ENCODE data around the gene TIGD1.

The TIGD1 gene

GRCh38 chr2:232540441-232541041, 9.8 kb downstream of the TIGD1 start:
- H3K4me3 ChIP-seq (ENCODE audit: low read depth, low read length), result no peak overlapping the region
- TF ChIP-seq CTCF (IDR thresholded peaks at IDR 0.05; ENCODE audit: insufficient read depth, low read depth, low read length, missing control alignments), result no peak
- no peak for DNase-seq (ENCODE audit: low read depth)

GRCh38 chr2:232539298-232540231, 10.8 kb downstream of the TIGD1 start, which contains the start of gene CHRNG:
Gene CHRNG (plus strand): TSS chr2:232539692. CDS start chr2:232539748, 56 bp downstream.
- DNase-seq (ENCODE audit: low read depth), result no peak
- no peak within 1 kb of the TSS for H3K4me3 ChIP-seq (ENCODE audit: low read depth, low read length)
- TF ChIP-seq CTCF (IDR thresholded peaks at IDR 0.05; ENCODE audit: insufficient read depth, low read depth, low read length, missing control alignments), result no peak

GRCh38 chr2:232538671-232539070, 11.7 kb downstream of the TIGD1 start:
- no peak for DNase-seq (ENCODE audit: low read depth)
- no peak overlapping the region for H3K4me3 ChIP-seq (ENCODE audit: low read depth, low read length)
- TF ChIP-seq CTCF (IDR thresholded peaks at IDR 0.05; ENCODE audit: insufficient read depth, low read depth, low read length, missing control alignments), result no peak

GRCh38 chr2:232537499-232537898, 12.9 kb downstream of the TIGD1 start:
- no peak for TF ChIP-seq CTCF (IDR thresholded peaks at IDR 0.05; ENCODE audit: insufficient read depth, low read depth, low read length, missing control alignments)
- H3K4me3 ChIP-seq (ENCODE audit: low read depth, low read length), result no peak overlapping the region
- no peak for DNase-seq (ENCODE audit: low read depth)

- no peak for DNase-seq (ENCODE audit: low read depth)
- no peak overlapping the region for H3K4me3 ChIP-seq (ENCODE audit: low read depth, low read length)
- TF ChIP-seq CTCF (IDR thresholded peaks at IDR 0.05; ENCODE audit: insufficient read depth, low read depth, low read length, missing control alignments), result peak; percentile 48
Measured at GRCh38 chr2:232537079-232537478, 13.3 kb downstream of the TIGD1 start.

- no peak overlapping the region for H3K4me3 ChIP-seq (ENCODE audit: low read depth, low read length)
- TF ChIP-seq CTCF (IDR thresholded peaks at IDR 0.05; ENCODE audit: insufficient read depth, low read depth, low read length, missing control alignments), result no peak
Measured at GRCh38 chr2:232535761-232536530, 14.4 kb downstream of the TIGD1 start.

More at GRCh38 chr2:232535761-232536530, 14.4 kb downstream of the TIGD1 start:
- DNase-seq (ENCODE audit: low read depth), result no peak
